BE2C (cell line): Measurements from ENCODE around the gene PCCA.

Source experiments
- DNase-seq: peaks from one replicate; pipeline ENCODE4 v3.0.0-alpha.2; 2020
- H3K27me3 ChIP-seq: fragments of 250-450 bp; sonication (Bioruptor Pico); 2 replicates; pipeline ENCODE4 v1.5.1; 2020; ENCODE audit warnings: mild to moderate bottlenecking
- H3K36me3 ChIP-seq: fragments of 250-450 bp; sonication (Bioruptor Pico); 2 replicates; pipeline ENCODE4 v1.5.1; 2020; ENCODE audit warnings: mild to moderate bottlenecking
- H3K4me1 ChIP-seq: fragments of 250-450 bp; sonication (Bioruptor Pico); 2 replicates; pipeline ENCODE4 v1.5.1; 2020
- H3K4me3 ChIP-seq: 2 replicates; pipeline ENCODE4 v1.5.1; 2011; ENCODE audit warnings: low read depth, low read length
- H3K9me3 ChIP-seq: fragments of 250-450 bp; sonication (Bioruptor Pico); 2 replicates; pipeline ENCODE4 v1.5.1; 2020
- CTCF ChIP-seq: IDR thresholded peaks from 2 replicates; pipeline ENCODE4 v1.5.1; 2012; ENCODE audit warnings: mild to moderate bottlenecking, low read depth, low read length

PCCA gene

GRCh38 chr13:100397627-100398026, 308.7 kb downstream of the PCCA start:
- DNase-seq, result no peak
- Histone ChIP-seq H3K27me3 (no peaks in the 10 kb centered on the region), H3K4me1 (peaks cover 8% of the 10 kb centered on the region), H3K4me3 (no peak overlapping the region), H3K36me3 (no peaks in the 10 kb centered on the region), H3K9me3 (no peaks in the 10 kb centered on the region)
- no peak for TF ChIP-seq CTCF

- Histone ChIP-seq H3K36me3 (no peaks in the 10 kb centered on the region), H3K4me3 (no peak overlapping the region), H3K4me1 (peaks cover 8% of the 10 kb centered on the region), H3K27me3 (no peaks in the 10 kb centered on the region), H3K9me3 (no peaks in the 10 kb centered on the region)
- DNase-seq, result no peak
- TF ChIP-seq CTCF, result no peak
These were observed 309.5 kb downstream of the PCCA start for GRCh38 chr13:100398360-100398759.

GRCh38 chr13:100399455-100399854, 310.6 kb downstream of the PCCA start:
- Histone ChIP-seq H3K27me3 (no peaks in the 10 kb centered on the region), H3K36me3 (no peaks in the 10 kb centered on the region), H3K4me1 (no peaks in the 10 kb centered on the region; the same call in 1 of the 2 replicates), H3K9me3 (no peaks in the 10 kb centered on the region), H3K4me3 (no peak overlapping the region)
- DNase-seq, result no peak
- TF ChIP-seq CTCF, result no peak

- Histone ChIP-seq H3K4me3 (no peak overlapping the region), H3K36me3 (no peaks in the 10 kb centered on the region), H3K4me1 (no peaks in the 10 kb centered on the region), H3K27me3 (no peaks in the 10 kb centered on the region), H3K9me3 (no peaks in the 10 kb centered on the region)
- DNase-seq, result no peak
- TF ChIP-seq CTCF, result no peak
These were observed 314.8 kb downstream of the PCCA start for GRCh38 chr13:100403675-100404074.

GRCh38 chr13:100409132-100409531, 320.2 kb downstream of the PCCA start:
- H3K9me3 ChIP-seq, result no peaks in the 10 kb centered on the region; the same call in 1 of the 2 replicates

GRCh38 chr13:100423375-100423774, 334.5 kb downstream of the PCCA start:
- no peak for TF ChIP-seq CTCF
- H3K4me1 ChIP-seq, result no peaks in the 10 kb centered on the region
- DNase-seq, result no peak
- no peaks in the 10 kb centered on the region for H3K36me3 ChIP-seq
- no peaks in the 10 kb centered on the region for H3K9me3 ChIP-seq
- no peak overlapping the region for H3K4me3 ChIP-seq
- no peaks in the 10 kb centered on the region for H3K27me3 ChIP-seq

More at GRCh38 chr13:100409132-100409531, 320.2 kb downstream of the PCCA start:
- TF ChIP-seq CTCF, result no peak
- H3K4me3 ChIP-seq, result no peak overlapping the region
- H3K36me3 ChIP-seq, result no peaks in the 10 kb centered on the region
- no peaks in the 10 kb centered on the region for H3K4me1 ChIP-seq
- no peaks in the 10 kb centered on the region for H3K27me3 ChIP-seq
- no peak for DNase-seq
